Thyroid gland (tissue), 4 donors: ENCODE results near the gene MYH2. TPM values are rescaled to one million over a fixed set of nuclear protein-coding genes. Genes with fewer than 3 reads are reported as not detected.

Experiments
- DNase-seq, 2 donors: peaks; one replicate each; pipeline ENCODE4 v3.0.0-alpha.2; 2019
- H3K27ac ChIP-seq, 3 donors: fragments of 200-600 bp; sonication (generic); 1 replicate in 2 of 3; 2 replicates in 1 of 3; pipeline ENCODE4 v1.5.1; 2016 to 2019; ENCODE audit warnings: mild to moderate bottlenecking in 1 of 3, moderate library complexity in 1 of 3
- H3K27me3 ChIP-seq: fragments of 200-600 bp; sonication (generic); one replicate; pipeline ENCODE4 v1.5.1; 2019
- H3K36me3 ChIP-seq, 2 donors: fragments of 200-600 bp; sonication (generic); one replicate each; pipeline ENCODE4 v1.5.1; 2016 to 2019
- H3K4me1 ChIP-seq, 2 donors: fragments of 200-600 bp; sonication (generic); one replicate each; pipeline ENCODE4 v1.5.1; 2017 to 2019
- H3K4me3 ChIP-seq, 3 donors: fragments of 200-600 bp; sonication (generic); replicated peaks in 1 of 3; 1 replicate in 2 of 3; 2 replicates in 1 of 3; pipeline ENCODE4 v1.5.1; 2016; ENCODE audit warnings: mild to moderate bottlenecking in 1 of 3
- H3K9me3 ChIP-seq: fragments of 200-600 bp; sonication (generic); one replicate; pipeline ENCODE4 v1.5.1; 2017
- CTCF ChIP-seq, 6 experiments: fragments of 200-600 bp in 3 of 6; fragments of 450-650 bp in 3 of 6; sonication (generic) in 3 of 6; IDR thresholded peaks; one replicate each; pipeline ENCODE4 v1.5.1; 2016 to 2019; ENCODE audit warnings: antibody characterized with exemption in 6 of 6, mild to moderate bottlenecking in 2 of 6, inconsistent platforms in 1 of 6, moderate library complexity in 1 of 6
- POLR2A ChIP-seq, 2 donors: fragments of 450-650 bp; IDR thresholded peaks; one replicate each; pipeline ENCODE4 v1.6.1; 2017; ENCODE audit warnings: antibody characterized with exemption in 2 of 2, mild to moderate bottlenecking in 2 of 2, moderate library complexity in 1 of 2
- WGBS, 2 donors: methylation state at CpG; one replicate each; pipeline ENCODE4 v1.1.5; 2017; 5-methylcytosine and 5-hydroxymethylcytosine counted together
- intact Hi-C: fragments of 100-400 bp; cut with DNase I; formaldehyde crosslinking; loops from one replicate; pipeline ENCODE4 v1.15.1; 2023
- total RNA-seq, 4 donors: library from RNA; depleted of rRNA; stranded (reverse); fragments of >200 nt; gene quantifications; one replicate each; pipeline ENCODE4 v1.2.3, GENCODE V29; 2016

MYH2 gene
- total RNA-seq, 4 donors from 2014 or later, result not detected

DNA sequence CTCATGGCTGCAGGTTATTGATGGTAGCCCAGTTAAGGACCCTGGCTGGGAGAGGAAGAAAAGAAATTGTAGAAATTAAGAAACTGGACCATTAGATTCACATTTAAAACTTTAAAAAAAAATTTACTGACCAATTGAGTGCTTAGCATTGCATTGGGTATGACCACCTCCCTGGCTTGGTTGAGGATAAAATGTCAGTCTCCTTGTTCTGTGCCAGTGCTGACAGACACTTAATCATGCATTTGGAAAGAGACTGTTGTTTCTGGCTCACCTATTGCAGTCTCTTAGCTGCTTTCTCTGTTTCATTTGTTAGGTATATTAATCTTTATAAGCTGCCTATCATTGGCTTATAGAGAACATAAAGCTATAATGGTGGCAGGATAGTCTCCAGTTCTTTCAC is 32.8 kb downstream of the MYH2 start:
- Histone ChIP-seq H3K36me3 (no peaks in the 10 kb centered on the region), H3K27ac (no peak overlapping the region), H3K4me3 (no peak overlapping the region), H3K4me1 (no peaks in the 10 kb centered on the region), H3K9me3 (no peaks in the 10 kb centered on the region), H3K27me3 (no peaks in the 10 kb centered on the region)
- TF ChIP-seq CTCF (IDR thresholded peaks at IDR 0.05) (no peak), POLR2A (IDR thresholded peaks at IDR 0.05) (no peak)
- DNase-seq, result no peak
- intact Hi-C loops, result no loop called here

GRCh38 chr17:10516065-10516464 is 33.4 kb downstream of the MYH2 start:
- no peaks in the 10 kb centered on the region for H3K4me1 ChIP-seq

GRCh38 chr17:10513299-10514067 is 36.0 kb downstream of the MYH2 start:
- no peak for DNase-seq
- Histone ChIP-seq H3K27me3 (no peaks in the 10 kb centered on the region), H3K4me3 (no peak overlapping the region), H3K4me1 (no peaks in the 10 kb centered on the region), H3K36me3 (no peaks in the 10 kb centered on the region), H3K27ac (no peak overlapping the region), H3K9me3 (no peaks in the 10 kb centered on the region)
- intact Hi-C loops, result no loop called here
- WGBS, 2 donors, result 57 to 60% methylated on average over 6 of the region's 6 CpGs
- TF ChIP-seq POLR2A (IDR thresholded peaks at IDR 0.05) (no peak), CTCF (IDR thresholded peaks at IDR 0.05) (no peak)

More at GRCh38 chr17:10516065-10516464, 33.4 kb downstream of the MYH2 start:
- Histone ChIP-seq H3K36me3 (no peaks in the 10 kb centered on the region), H3K9me3 (no peaks in the 10 kb centered on the region), H3K27me3 (no peaks in the 10 kb centered on the region), H3K27ac (no peak overlapping the region), H3K4me3 (no peak overlapping the region)
- no peak for DNase-seq
- no peak for TF ChIP-seq CTCF (IDR thresholded peaks at IDR 0.05)
- no peak for TF ChIP-seq POLR2A (IDR thresholded peaks at IDR 0.05)
- 81 to 89% methylated on average over 7 of the region's 7 CpGs for WGBS, 2 donors
- intact Hi-C loops, result no loop called here

GRCh38 chr17:10512856-10513255 is 36.6 kb downstream of the MYH2 start:
- no peak overlapping the region for H3K4me3 ChIP-seq
- H3K27me3 ChIP-seq, result no peaks in the 10 kb centered on the region
- intact Hi-C loops, result no loop called here
- H3K4me1 ChIP-seq, result no peaks in the 10 kb centered on the region
- no peak for TF ChIP-seq CTCF (IDR thresholded peaks at IDR 0.05)
- no peak for TF ChIP-seq POLR2A (IDR thresholded peaks at IDR 0.05)
- WGBS, 2 donors, result 61 to 65% methylated on average over 2 of the region's 2 CpGs
- no peak for DNase-seq
- no peaks in the 10 kb centered on the region for H3K36me3 ChIP-seq
- H3K9me3 ChIP-seq, result no peaks in the 10 kb centered on the region
- H3K27ac ChIP-seq, result no peak overlapping the region

- no peak for DNase-seq
- no peaks in the 10 kb centered on the region for H3K27me3 ChIP-seq
- no peaks in the 10 kb centered on the region for H3K9me3 ChIP-seq
- H3K27ac ChIP-seq, result no peak overlapping the region
- no peaks in the 10 kb centered on the region for H3K4me1 ChIP-seq
- H3K4me3 ChIP-seq, result no peak overlapping the region
- 78 to 81% methylated on average over 3 of the region's 3 CpGs for WGBS, 2 donors
- TF ChIP-seq POLR2A (IDR thresholded peaks at IDR 0.05), result no peak
- TF ChIP-seq CTCF (IDR thresholded peaks at IDR 0.05), result no peak
- intact Hi-C loops, result no loop called here
- H3K36me3 ChIP-seq, result no peaks in the 10 kb centered on the region
Measured at GRCh38 chr17:10499950-10500349, 49.5 kb downstream of the MYH2 start.
